ENCODE data around the gene DGKQ.

Gene DGKQ

DNA sequence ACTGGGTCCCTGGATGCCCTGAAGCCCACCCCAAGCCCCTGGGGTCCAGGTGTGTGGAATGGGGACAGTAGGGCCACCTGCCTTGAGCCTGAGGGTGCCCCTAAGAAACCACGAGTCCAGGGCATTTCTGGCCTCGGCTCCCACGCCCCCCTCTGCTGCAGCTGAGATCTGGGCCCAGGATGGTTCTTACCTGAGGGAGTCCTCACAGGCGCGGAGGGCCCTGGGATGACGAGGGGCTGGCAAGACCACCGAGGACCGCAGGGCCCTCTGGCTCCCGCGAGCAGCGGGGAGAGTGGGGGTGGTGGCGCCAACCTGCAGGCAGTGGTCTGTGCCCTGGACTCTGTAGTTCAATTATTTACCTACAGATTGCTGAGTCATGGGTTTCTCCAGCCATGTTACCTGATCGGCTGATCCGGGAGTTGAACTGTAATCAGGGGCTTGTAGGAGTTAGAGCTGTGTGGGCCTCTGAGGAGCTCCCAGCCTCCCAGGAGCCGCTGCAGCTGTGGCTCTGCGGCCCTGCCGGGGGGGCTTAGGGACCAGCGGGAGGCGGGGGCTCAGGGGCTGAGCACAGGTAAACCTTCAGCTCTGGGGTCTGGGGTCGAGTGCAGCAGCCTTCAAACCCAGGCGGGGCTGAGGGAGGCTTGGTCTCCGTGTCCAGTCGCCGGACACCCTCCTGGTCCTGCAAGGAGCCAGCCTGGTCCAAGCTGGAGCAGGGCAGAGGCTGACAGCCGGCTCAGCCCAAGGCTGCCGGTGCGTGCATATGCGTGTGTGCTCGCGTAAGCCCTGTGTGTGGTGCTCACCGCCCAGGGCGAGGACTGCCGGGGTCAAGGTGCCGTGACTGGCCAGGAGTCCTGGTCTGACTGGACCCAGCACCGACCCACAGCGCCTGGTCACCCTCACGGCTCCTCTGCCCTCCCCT lies 20.0 kb upstream of the DGKQ start, which contains the start of gene SLC26A1:
Gene SLC26A1, minus strand, starts transcription at position 294 of the 919 bp plus-strand sequence. CDS start 1,701 bp downstream, outside the sequence.
- TF ChIP-seq POLR2A (IDR thresholded peaks at IDR 0.05; ENCODE audit: low read depth, low read length) = no peak
- no peak for FAIRE-seq

GRCh38 chr4:992297-993110 lies 19.1 kb upstream of the DGKQ start:
- no peak for TF ChIP-seq POLR2A (IDR thresholded peaks at IDR 0.05; ENCODE audit: low read depth, low read length)
- DNase-seq (ENCODE audit: insufficient read length, low spot score) (no peak), FAIRE-seq (no peak)

More for the DNA sequence above, 20.0 kb upstream of the DGKQ start, which contains the start of gene SLC26A1:
- DNase-seq (ENCODE audit: insufficient read length, low spot score) = no peak

DNA sequence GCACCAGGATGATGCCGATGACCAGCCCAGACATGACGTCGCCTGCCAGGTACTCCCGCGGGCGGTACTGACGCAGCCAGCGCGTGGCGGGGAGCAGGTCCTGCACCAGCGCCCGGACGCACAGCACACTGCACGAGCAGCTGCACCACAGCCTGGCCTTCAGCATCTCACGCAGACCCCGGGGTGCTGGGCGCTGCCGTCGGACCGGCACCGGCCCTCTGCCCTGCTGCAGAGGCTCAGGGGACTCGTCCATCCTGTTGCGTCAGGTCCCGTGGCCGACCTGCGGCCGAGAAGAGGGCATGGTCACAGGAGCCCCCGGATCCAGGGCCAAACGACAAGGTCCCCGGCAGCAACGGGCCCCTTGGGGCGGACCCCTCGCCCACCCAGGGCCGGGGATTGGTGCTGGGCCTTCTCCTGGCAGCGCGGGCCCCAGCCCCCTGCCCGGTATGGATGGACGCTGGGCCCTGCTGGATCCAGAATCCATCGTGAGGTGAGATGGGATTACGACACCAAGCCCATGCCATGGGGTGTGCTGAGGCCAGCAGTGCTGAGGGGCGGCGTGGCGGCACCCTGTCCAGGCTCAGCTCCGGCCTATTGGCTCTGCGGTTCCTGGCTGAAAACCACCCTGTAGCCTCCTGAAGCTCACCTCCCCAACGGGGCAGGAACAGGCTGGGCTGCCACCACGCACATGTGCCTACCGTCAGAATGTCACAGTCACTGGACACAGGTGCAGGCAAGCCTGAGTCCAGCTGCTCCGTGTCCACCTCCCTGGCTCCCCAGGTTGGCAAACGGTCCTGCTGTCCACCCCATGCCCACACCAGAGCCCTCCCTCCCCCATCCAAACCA lies 18.3 kb upstream of the DGKQ start:
- FAIRE-seq (no peak), DNase-seq (ENCODE audit: insufficient read length, low spot score) (no peak)
- TF ChIP-seq POLR2A (IDR thresholded peaks at IDR 0.05; ENCODE audit: low read depth, low read length) = no peak

DNA sequence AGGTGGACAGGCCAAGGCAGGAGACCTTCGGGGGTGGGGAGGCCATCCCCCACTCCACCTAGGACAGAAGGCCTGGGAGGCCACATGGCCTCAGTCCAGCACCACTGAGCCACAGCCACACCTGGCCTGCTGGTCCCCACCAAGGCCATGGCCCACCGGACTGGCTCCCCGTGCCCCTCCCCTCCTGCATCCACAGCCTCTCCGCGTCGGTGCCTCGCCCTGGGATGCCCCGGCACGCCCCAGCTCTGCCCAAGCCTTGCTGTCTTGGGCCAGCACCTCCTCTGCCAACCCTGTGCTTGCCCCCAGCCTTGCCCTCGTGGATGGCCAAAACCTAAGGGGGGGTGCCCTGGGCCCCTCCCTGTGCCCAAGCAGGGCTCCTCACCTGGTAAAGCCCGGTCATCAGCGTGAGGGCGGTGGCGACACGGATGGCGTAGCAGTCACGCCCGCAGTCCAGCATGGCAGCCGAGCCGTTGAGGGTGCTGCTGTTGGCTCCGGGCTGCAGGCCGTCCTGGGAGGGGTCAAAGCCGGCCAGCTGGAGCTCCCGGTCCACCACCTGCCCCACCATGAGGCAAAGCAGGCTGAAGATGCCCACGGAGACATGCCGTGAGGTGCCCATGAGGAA lies 17.5 kb upstream of the DGKQ start:
- no peak for FAIRE-seq
- no peak for TF ChIP-seq POLR2A (IDR thresholded peaks at IDR 0.05; ENCODE audit: low read depth, low read length)

GRCh38 chr4:989722-990471 lies 16.5 kb upstream of the DGKQ start:
- TF ChIP-seq POLR2A (IDR thresholded peaks at IDR 0.05; ENCODE audit: low read depth, low read length) = no peak
- no peak for DNase-seq (ENCODE audit: insufficient read length, low spot score)
- FAIRE-seq = no peak

More for the DNA sequence above, 17.5 kb upstream of the DGKQ start:
- no peak for DNase-seq (ENCODE audit: insufficient read length, low spot score)

GRCh38 chr4:988726-989721 lies 15.7 kb upstream of the DGKQ start:
- no peak for DNase-seq (ENCODE audit: insufficient read length, low spot score)
- TF ChIP-seq POLR2A (IDR thresholded peaks at IDR 0.05; ENCODE audit: low read depth, low read length) = no peak
- FAIRE-seq = no peak

DNA sequence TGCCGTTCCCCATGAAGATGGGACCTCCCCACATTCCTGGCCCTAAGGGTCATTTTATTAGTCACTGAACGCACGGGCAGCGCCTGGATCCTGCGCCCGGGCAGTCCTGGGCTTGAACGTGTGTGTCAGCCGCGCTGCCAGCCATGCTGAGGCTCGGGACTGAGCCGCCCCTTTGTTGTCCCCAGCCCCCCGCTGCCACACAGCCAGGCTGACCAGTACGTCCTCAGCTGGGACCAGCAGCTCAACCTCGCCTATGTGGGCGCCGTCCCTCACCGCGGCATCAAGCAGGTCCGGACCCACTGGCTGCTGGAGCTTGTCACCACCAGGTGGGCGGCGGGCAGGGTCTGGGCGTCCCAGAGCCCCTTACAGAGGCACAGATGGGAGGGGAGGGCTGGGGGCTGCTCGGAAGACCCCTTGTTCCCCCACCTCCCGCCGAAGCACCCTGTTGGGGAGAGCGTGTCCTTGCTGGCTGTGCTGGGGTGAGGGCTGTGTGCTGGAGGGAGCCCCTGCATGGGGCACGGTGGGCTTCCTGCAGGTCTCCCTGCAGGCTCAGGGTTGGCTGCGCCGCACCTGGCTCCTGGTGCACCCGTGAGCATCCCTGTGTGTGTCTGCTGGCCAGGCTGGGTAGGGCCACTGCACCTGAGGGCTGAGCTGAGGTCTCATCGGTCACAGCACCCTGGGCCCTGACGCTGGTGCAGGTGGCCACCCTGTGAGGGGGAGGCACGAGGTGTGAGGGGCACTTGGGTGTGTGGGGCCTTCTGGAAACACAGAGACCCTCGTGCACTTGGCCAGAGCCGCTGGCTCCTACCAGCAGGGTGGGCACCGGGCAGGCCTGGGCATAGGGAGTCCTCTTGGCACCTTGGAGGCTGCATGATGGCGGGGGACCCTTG lies 14.5 kb upstream of the DGKQ start:
- DNase-seq (ENCODE audit: insufficient read length, low spot score) (peak; percentile 88), FAIRE-seq (peak; percentile 11)
- no peak for TF ChIP-seq POLR2A (IDR thresholded peaks at IDR 0.05; ENCODE audit: low read depth, low read length)

DNA sequence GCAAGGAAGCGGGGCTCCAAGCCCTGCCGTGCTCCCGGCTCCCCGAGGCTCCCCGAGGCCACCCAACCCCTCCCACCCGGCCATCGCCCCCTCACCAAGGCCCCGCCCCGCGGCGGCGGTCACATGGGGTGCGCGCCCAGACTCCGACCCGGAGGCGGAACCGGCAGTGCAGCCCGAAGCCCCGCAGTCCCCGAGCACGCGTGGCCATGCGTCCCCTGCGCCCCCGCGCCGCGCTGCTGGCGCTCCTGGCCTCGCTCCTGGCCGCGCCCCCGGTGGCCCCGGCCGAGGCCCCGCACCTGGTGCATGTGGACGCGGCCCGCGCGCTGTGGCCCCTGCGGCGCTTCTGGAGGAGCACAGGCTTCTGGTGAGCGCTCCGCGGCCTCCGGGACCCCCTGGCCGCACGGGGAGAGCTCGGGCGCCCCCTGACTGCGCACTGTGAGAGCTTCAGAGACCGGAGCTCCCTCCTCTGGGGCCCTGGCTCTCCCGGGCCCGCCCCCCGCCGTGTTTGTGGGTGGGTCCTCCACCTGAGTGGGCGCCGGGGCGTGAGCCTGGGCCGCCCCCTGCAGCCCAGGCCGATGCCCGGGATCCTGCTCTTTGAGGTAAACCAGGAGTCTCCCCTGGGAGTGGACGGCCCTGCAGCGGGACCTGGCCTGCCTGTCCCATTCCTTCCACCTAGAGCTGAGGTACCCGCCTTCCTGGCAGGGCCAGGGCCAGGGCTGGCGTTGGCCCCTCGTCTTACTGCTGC lies 13.7 kb upstream of the DGKQ start, which contains the start of gene IDUA:
Gene IDUA, plus strand, starts transcription at position 166 of the 745 bp plus-strand sequence. Its CDS starts 41 bp downstream, at position 207.
- TF ChIP-seq POLR2A (IDR thresholded peaks at IDR 0.05; ENCODE audit: low read depth, low read length) = peak; percentile 79
- no peak for FAIRE-seq
- DNase-seq (ENCODE audit: insufficient read length, low spot score) = peak; percentile 81

- FAIRE-seq (no peak), DNase-seq (ENCODE audit: insufficient read length, low spot score) (no peak)
- no peak for TF ChIP-seq POLR2A (IDR thresholded peaks at IDR 0.05; ENCODE audit: low read depth, low read length)
Observed at GRCh38 chr4:986428-986878, 13.1 kb upstream of the DGKQ start.
